Measurements from ENCODE around the gene TRIM42.

The TRIM42 gene

GRCh38 chr3:140748903-140749302, 71.0 kb downstream of the TRIM42 start:
- Histone ChIP-seq H3K27ac (replicated peaks) (no peak overlapping the region), H3K27me3 (ENCODE audit: insufficient read depth, poor library complexity, severe bottlenecking) (no peaks in the 10 kb centered on the region), H3K4me3 (replicated peaks; ENCODE audit: insufficient read depth, low read length) (no peak overlapping the region)
- TF ChIP-seq POLR2AphosphoS5 (IDR thresholded peaks at IDR 0.05; ENCODE audit: low read depth) (no peak), CTCF (IDR thresholded peaks at IDR 0.05; ENCODE audit: insufficient read depth, low read length) (no peak), GABPA (IDR thresholded peaks at IDR 0.05; ENCODE audit: low read depth) (no peak), SPI1 (IDR thresholded peaks at IDR 0.05; ENCODE audit: borderline replicate concordance, low read depth) (no peak), REST (IDR thresholded peaks at IDR 0.05; ENCODE audit: insufficient replicate concordance, low read depth) (no peak)
- no peak for DNase-seq (ENCODE audit: low read depth in 1 of 2, low spot score in 1 of 2)
